HG02642 (cell line): ENCODE data around the gene MGA.
"Not testable (repeated sequence)": the region's sequence is repeated elsewhere in the genome, so short reads cannot be mapped to it uniquely, and the experiment has no call there.

ENCODE experiments used
- ATAC-seq: cut with Tn5 transposase; IDR thresholded peaks from one replicate; pipeline ENCODE4 v1.9.1; 2021; ENCODE audit warnings: mild to moderate bottlenecking; ENCODE audit not compliant: unreplicated experiment, poor library complexity

Gene MGA

DNA sequence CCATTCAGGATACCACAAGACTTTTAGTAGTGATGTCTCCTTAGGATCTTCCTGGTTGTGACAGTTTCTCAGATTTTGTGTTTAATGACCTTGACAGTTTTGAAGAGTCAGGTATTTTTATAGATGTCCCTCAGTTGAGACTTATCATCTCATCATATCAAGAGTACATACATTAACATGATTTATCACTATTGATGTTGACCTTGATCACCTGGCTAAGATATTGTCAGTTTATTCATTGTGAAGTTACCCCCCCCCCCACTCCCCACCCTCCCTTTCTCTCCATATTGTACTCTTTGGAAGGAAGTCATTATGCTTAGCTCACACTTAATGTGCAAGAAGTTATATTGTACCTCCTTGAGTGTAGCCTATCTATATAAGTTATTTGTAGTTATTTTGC, 42.9 kb downstream of the MGA start:
- no peak for ATAC-seq

- ATAC-seq = no peak
Measured at GRCh38 chr15:41713047-41713446, 52.8 kb downstream of the MGA start.

GRCh38 chr15:41714291-41714690, 54.1 kb downstream of the MGA start:
- ATAC-seq = no peak

DNA sequence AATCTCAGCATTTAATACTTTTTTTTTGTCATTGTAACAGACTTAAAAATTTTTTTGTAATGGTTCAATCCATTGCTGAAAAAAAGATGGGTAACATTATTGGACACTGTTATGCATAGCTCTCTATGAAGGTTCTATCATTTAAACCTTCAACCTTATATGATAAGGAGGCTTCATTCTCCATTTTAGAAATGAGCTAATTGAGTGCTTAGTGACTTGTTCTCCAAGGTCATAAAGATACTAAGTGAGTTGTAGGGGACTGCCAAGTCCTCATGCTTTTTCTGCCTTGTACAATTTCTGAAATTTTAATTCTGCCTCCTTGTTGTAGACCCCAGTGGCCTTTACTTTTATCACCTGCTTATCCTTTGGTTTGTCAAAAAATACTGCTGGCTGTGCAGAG, 56.7 kb downstream of the MGA start:
- ATAC-seq = no peak

GRCh38 chr15:41727143-41727542, 66.9 kb downstream of the MGA start:
- no peak for ATAC-seq

DNA sequence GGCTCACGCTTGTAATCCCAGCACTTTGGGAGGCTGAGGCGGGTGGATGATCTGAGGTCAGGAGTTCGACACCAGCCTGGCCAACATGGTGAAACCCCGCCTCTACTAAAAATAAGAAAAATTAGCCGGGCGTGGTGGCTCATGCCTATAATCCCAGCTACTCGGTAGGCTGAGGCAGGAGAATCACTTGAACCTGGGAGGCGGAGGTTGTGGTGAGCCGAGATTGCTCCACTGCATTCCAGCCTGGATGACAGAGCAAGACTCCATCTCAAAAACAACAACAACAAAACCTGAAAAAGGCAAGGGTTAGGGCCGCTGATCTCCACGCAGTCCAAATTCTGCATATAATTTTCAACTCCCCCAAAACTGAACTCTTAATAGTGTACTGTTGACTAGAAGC, 67.9 kb downstream of the MGA start:
- not testable (repeated sequence) for ATAC-seq

- ATAC-seq = no peak
Measured at GRCh38 chr15:41730543-41730942, 70.3 kb downstream of the MGA start.

- ATAC-seq = no peak
Measured at GRCh38 chr15:41732483-41732882, 72.3 kb downstream of the MGA start.

DNA sequence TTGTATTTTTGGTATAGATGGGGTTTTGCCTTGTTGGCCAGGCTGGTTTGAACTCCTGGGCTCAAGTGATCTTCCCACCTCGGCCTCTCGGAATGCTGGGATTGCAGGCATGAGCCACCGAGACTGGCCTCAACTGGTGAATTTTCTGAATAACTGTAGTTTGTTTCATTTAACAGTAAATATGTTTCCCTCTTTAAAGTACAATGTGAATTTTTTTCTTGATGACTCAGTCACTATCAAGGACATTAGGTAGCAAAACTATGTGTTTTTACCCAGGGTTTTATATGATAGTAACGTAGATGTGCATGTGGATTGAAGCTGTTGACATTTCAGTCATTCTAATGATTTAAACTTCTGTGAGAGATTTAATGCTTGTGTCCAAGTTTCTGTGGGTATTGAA, 73.9 kb downstream of the MGA start:
- ATAC-seq = no peak

DNA sequence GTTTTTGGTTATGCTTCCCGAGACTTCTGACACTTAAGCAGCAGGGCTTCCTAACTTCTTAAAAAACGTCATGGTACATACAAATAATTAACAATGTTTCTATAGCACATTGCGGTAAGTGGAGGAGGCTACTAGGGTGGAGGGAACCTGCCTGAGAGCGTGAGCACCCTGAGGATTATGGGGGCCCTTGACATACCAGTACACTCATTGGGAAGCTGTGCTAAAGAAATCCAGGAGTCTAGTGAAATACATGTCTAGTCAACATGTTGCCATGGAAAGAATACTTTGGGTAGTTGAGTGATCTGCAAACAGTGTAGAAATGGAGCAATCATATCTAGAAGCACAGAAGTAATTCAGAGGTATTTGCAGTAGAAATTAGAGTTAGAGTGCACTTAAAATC, 74.8 kb downstream of the MGA start:
- ATAC-seq = no peak

DNA sequence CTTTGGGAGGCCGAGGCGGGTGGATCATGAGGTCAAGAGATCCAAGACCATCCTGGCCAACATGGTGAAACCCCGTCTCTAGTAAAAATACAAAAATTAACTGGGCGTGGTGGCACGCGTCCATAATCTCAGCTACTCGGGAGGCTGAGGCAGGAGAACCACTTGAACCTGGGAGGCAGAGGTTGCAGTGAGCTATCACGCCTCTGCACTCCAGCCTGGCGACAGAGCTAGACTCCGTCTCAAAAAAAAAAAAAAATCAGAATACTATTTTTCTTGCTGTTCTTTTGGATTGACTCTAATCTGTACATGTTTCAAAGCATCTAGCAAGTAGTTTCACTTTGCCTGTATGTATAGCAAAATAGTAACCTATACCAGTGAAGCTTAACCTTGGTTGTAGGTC, 75.3 kb downstream of the MGA start:
- not testable (repeated sequence) for ATAC-seq

DNA sequence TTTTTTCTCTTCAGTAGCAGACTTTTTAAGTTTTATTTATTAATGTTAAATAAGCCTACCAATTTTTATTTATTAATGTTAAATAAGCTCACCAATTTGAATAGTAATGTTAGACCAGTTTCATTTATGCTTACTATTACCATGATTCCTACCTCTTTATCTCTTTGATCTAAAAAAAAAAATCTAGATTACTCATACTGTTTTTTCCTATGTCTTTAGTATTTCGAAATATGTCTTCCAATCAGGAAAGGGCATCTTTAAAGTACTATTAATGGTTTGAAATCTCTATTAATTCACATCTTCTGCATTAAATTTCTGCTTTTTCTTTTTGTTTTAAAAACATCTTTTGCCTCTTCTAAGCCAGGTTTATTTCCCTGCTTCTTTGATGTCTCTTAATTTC, 86.6 kb downstream of the MGA start:
- no peak for ATAC-seq

GRCh38 chr15:41756198-41756597, 96.0 kb downstream of the MGA start:
- no peak for ATAC-seq

DNA sequence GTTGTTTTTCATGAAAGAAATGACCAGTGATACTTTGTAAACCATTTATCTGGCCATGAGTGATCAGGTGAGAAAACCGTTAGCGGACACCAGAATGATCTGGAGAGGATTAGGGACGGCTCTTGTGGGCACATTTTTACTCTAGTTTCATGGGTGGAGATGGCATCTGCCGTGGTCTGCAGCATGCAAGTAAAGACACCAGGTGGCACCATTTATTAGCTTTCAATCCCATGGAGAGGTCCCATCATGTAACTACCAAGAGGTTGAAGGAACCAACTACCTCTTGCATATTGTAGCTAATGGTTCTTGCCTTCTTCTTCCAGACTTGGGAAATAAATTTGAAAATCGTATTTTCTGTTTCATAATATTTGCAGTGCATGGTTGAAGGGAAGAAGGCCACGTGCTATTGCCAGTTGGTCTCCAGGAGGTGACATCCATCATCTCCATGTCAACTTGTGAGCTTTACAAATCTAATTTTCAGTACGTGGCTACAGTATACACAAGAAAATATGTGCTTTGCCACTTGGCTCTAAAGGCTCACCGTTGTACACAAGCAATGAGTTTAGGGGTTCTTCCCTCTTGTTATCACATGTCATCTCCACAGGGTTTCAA, 112.6 kb downstream of the MGA start:
- ATAC-seq = no peak

GRCh38 chr15:41773332-41773728, 113.1 kb downstream of the MGA start:
- ATAC-seq = no peak

DNA sequence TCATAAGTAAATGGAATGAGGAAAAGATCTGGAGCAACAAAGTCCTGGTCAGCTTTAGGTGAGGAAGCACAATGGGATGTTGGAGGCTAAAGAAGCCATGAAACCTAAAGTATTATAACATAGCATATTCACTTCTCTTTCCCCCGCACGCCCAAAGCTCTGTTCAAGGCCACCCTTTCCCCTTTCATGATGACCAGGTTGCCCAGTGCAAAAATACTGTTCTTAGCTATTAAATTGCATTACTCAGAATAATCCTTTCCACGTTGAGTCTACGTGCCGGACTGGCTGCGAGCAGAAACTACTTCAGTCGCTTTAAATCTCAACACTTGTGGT, 113.5 kb downstream of the MGA start:
- no peak for ATAC-seq

DNA sequence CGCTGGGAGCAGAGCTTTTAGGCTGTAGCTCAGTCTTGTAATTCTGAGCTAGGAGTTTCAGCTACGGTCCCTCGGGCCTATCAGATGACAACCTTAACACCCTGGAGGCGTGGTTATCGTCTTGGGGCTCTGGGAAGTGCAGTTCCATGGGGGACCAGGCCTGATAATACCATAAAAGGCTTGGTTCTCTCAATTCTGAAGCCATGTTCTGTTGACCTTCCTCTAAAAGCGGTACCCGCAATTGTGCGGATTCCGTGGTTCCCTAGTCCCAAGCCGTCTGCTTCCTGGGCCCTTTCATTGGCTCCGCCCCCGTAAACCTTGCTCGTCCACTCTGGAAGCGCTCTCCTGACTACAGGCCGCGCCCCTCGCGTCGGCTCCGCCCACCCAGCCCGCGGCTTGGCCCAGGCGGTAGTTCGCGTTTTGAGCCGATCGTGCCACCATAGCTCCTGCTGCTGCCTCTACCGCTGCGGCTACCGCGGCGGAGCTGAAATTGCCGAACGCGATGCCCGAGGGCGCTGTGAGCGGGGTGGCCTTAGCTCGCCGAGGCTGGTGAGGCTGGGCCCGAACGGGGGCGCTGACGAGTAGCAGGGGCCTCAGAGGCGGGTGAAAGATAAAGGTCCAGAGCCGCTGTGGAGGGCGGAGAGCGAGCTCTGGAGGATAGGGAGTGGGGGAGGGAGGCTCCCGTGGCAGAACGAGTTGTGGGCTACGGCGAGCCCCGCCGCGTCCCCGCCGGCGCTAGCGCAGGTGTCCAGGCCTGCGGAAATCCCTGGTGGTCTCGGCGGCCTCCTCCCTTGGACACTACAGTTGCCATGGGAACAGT, 114.1 kb downstream of the MGA start, which contains the start of gene MAPKBP1:
TSS of gene MAPKBP1 (plus strand) at position 423 of the 820 bp plus-strand sequence. CDS start 792 bp downstream, outside the sequence.
- ATAC-seq = peak; percentile 84

DNA sequence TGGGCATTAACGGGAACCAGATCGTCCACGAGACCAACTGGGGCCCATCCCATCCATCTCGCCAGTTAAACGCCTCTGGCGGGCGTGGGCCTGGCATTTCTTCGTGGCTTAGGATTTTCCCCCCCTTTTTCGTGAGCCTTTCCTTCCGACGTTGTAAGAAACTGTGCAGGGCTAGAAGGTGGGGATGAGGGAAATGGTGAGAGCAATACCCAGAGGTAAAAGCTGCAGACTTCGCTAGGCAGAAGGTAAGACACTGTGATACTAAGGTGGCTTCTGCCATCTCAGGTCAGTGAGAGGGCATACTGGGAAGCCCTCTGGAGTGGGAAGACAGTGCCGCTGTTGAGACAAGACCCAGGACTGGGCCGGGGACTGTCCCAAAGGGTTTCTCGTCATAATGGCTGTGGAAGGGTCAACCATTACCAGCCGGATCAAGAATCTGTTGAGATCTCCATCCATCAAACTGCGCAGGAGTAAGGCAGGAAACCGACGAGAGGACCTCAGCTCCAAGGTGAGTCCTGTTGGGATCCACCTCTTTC, 114.7 kb downstream of the MGA start:
- no peak for ATAC-seq

GRCh38 chr15:41775651-41776050, 115.4 kb downstream of the MGA start:
- no peak for ATAC-seq

DNA sequence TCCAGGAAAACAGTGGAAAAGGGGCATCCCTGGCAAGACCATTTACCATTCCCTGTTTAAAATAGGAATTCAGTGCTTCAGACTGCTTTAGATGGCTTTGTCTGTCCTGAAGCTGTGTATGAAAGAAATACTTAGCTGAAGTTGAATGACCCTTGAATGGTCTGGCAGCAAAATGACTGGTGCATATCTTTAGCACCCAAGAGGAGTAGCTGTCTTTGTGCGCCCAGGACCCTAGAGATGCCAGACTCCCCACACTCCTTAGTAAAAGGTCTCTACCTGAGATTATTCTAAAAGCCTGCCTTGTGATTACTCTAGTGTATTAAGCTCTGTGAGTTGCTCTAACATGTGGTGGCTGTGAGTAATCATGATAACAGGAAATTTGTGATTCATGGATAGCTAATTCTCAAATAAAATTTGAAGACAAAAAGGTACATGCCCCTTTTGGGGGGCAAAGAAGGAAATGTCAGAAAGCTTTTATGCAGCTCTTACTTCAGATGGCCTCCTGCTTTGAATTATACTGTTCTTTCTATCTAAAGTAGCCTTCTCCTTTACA, 117.3 kb downstream of the MGA start:
- ATAC-seq = no peak

GRCh38 chr15:41778521-41778920, 118.3 kb downstream of the MGA start:
- ATAC-seq = no peak
